Central memory CD8-positive, alpha-beta T cell (primary cell): ENCODE measurements around the gene CDK2.
A peak's percentile ranks its signal among the peaks of the same experiment; 100 is the strongest.

Experiments used
- ATAC-seq: fragments of 150-1000 bp; cut with Tn5 transposase; replicated peaks from 2 replicates; pipeline ENCODE4 v1.10.0; 2022; ENCODE audit warnings: mild to moderate bottlenecking, moderate FRiP score, moderate number of reproducible peaks; ENCODE audit not compliant: poor library complexity, severe bottlenecking; ENCODE audit errors: extremely low read depth
- DNase-seq, 2 donors: peaks; one replicate each; pipeline ENCODE4 v3.0.0; 2021; ENCODE audit warnings: low spot score in 2 of 2
- H3K27ac Mint-ChIP-seq: one replicate; pipeline ENCODE4 v1.8.0; 2022; ENCODE audit warnings: low read depth, mild to moderate bottlenecking, moderate library complexity, mixed read lengths
- H3K27me3 Mint-ChIP-seq: one replicate; pipeline ENCODE4 v1.8.0; 2022; ENCODE audit warnings: mixed read lengths
- H3K36me3 Mint-ChIP-seq: one replicate; pipeline ENCODE4 v1.8.0; 2022; ENCODE audit warnings: mild to moderate bottlenecking, moderate library complexity, mixed read lengths; ENCODE audit not compliant: insufficient read depth
- H3K4me1 Mint-ChIP-seq: one replicate; pipeline ENCODE4 v1.8.0; 2022; ENCODE audit warnings: mixed read lengths
- H3K4me3 Mint-ChIP-seq: one replicate; pipeline ENCODE4 v1.8.0; 2022; ENCODE audit warnings: mild to moderate bottlenecking, moderate library complexity, mixed read lengths
- H3K9me3 Mint-ChIP-seq: one replicate; pipeline ENCODE4 v1.8.0; 2022; ENCODE audit warnings: mixed read lengths

The CDK2 gene

GRCh38 chr12:55931317-55931779 lies 35.3 kb upstream of the CDK2 start:
- Mint-ChIP-seq H3K9me3 (no peaks in the 10 kb centered on the region), H3K4me1 (peaks cover 81% of the 10 kb centered on the region), H3K4me3 (peak overlapping the region; percentile 99), H3K36me3 (peaks cover 55% of the 10 kb centered on the region), H3K27me3 (no peaks in the 10 kb centered on the region), H3K27ac (peak overlapping the region; percentile 99)
- DNase-seq: no peak
- no peak for ATAC-seq

GRCh38 chr12:55931780-55932550 lies 34.7 kb upstream of the CDK2 start:
- DNase-seq (no peak), ATAC-seq (no peak)
- Mint-ChIP-seq H3K9me3 (no peaks in the 10 kb centered on the region), H3K4me1 (peaks cover 78% of the 10 kb centered on the region), H3K36me3 (peaks cover 57% of the 10 kb centered on the region), H3K4me3 (peak overlapping the region; percentile 99), H3K27ac (peak overlapping the region; percentile 99), H3K27me3 (no peaks in the 10 kb centered on the region)

- no peaks in the 10 kb centered on the region for H3K9me3 Mint-ChIP-seq
- H3K36me3 Mint-ChIP-seq: peaks cover 62% of the 10 kb centered on the region
- peaks cover 80% of the 10 kb centered on the region for H3K4me1 Mint-ChIP-seq
- H3K4me3 Mint-ChIP-seq: peak overlapping the region; percentile 99
- DNase-seq: peak in 1 of 2 donors; percentile 37
- no peaks in the 10 kb centered on the region for H3K27me3 Mint-ChIP-seq
- ATAC-seq: peak; percentile 44
- H3K27ac Mint-ChIP-seq: peak overlapping the region; percentile 99
Measured at GRCh38 chr12:55932551-55932910, 34.1 kb upstream of the CDK2 start.

GRCh38 chr12:55933169-55933798 lies 33.3 kb upstream of the CDK2 start:
- ATAC-seq (no peak), DNase-seq (no peak)
- Mint-ChIP-seq H3K9me3 (no peaks in the 10 kb centered on the region), H3K4me3 (peak overlapping the region; percentile 99), H3K27me3 (no peaks in the 10 kb centered on the region), H3K27ac (peak overlapping the region; percentile 99), H3K36me3 (peaks cover 58% of the 10 kb centered on the region), H3K4me1 (peaks cover 80% of the 10 kb centered on the region)

GRCh38 chr12:55933799-55934742 lies 32.6 kb upstream of the CDK2 start:
- peak overlapping the region; percentile 86 for H3K27ac Mint-ChIP-seq
- no peak for ATAC-seq
- no peaks in the 10 kb centered on the region for H3K9me3 Mint-ChIP-seq
- no peak for DNase-seq
- H3K4me1 Mint-ChIP-seq: peaks cover 85% of the 10 kb centered on the region
- no peaks in the 10 kb centered on the region for H3K27me3 Mint-ChIP-seq
- H3K36me3 Mint-ChIP-seq: peaks cover 61% of the 10 kb centered on the region
- H3K4me3 Mint-ChIP-seq: peak overlapping the region; percentile 99

- peaks cover 85% of the 10 kb centered on the region for H3K4me1 Mint-ChIP-seq
- DNase-seq: no peak
- no peaks in the 10 kb centered on the region for H3K9me3 Mint-ChIP-seq
- no peak for ATAC-seq
- no peaks in the 10 kb centered on the region for H3K27me3 Mint-ChIP-seq
- H3K27ac Mint-ChIP-seq: peak overlapping the region; percentile 86
- peak overlapping the region; percentile 99 for H3K4me3 Mint-ChIP-seq
- H3K36me3 Mint-ChIP-seq: peaks cover 58% of the 10 kb centered on the region
Measured at GRCh38 chr12:55934773-55935172, 31.9 kb upstream of the CDK2 start.

- H3K4me3 Mint-ChIP-seq: peak overlapping the region; percentile 99
- no peaks in the 10 kb centered on the region for H3K27me3 Mint-ChIP-seq
- H3K36me3 Mint-ChIP-seq: peaks cover 61% of the 10 kb centered on the region
- ATAC-seq (no peak), DNase-seq (no peak)
- peaks cover 85% of the 10 kb centered on the region for H3K4me1 Mint-ChIP-seq
- no peaks in the 10 kb centered on the region for H3K9me3 Mint-ChIP-seq
- H3K27ac Mint-ChIP-seq: peak overlapping the region; percentile 86
Measured at GRCh38 chr12:55935738-55936151, 30.9 kb upstream of the CDK2 start.

GRCh38 chr12:55937981-55938380 lies 28.6 kb upstream of the CDK2 start:
- Mint-ChIP-seq H3K27me3 (no peaks in the 10 kb centered on the region), H3K27ac (peak overlapping the region; percentile 67), H3K4me3 (no peak overlapping the region), H3K36me3 (peaks cover 60% of the 10 kb centered on the region), H3K4me1 (peaks cover 82% of the 10 kb centered on the region), H3K9me3 (no peaks in the 10 kb centered on the region)
- ATAC-seq (no peak), DNase-seq (no peak)

- Mint-ChIP-seq H3K9me3 (no peaks in the 10 kb centered on the region), H3K4me1 (peaks cover 75% of the 10 kb centered on the region), H3K36me3 (peaks cover 65% of the 10 kb centered on the region), H3K27ac (no peak overlapping the region), H3K4me3 (no peak overlapping the region), H3K27me3 (no peaks in the 10 kb centered on the region)
- no peak for ATAC-seq
- DNase-seq: no peak
Measured at GRCh38 chr12:55938826-55939501, 27.7 kb upstream of the CDK2 start.

- Mint-ChIP-seq H3K9me3 (no peaks in the 10 kb centered on the region), H3K27me3 (no peaks in the 10 kb centered on the region), H3K4me1 (peaks cover 63% of the 10 kb centered on the region), H3K4me3 (no peak overlapping the region), H3K36me3 (peaks cover 71% of the 10 kb centered on the region), H3K27ac (peak overlapping the region; percentile 58)
- peak; percentile 98 for ATAC-seq
- peak; percentile 77 to 78 for DNase-seq
Measured at GRCh38 chr12:55940065-55940732, 26.4 kb upstream of the CDK2 start.

GRCh38 chr12:55942055-55942454 lies 24.6 kb upstream of the CDK2 start:
- no peaks in the 10 kb centered on the region for H3K9me3 Mint-ChIP-seq
- peaks cover 55% of the 10 kb centered on the region for H3K4me1 Mint-ChIP-seq
- no peak for ATAC-seq
- no peaks in the 10 kb centered on the region for H3K27me3 Mint-ChIP-seq
- no peak for DNase-seq
- peaks cover 74% of the 10 kb centered on the region for H3K36me3 Mint-ChIP-seq
- H3K27ac Mint-ChIP-seq: peak overlapping the region; percentile 41
- H3K4me3 Mint-ChIP-seq: no peak overlapping the region
